Lower leg skin (tissue), 3 donors: Measurements from ENCODE around the gene TP53RK.

Experiments
- CTCF ChIP-seq, 3 donors: fragments of 450-650 bp; IDR thresholded peaks; one replicate each; pipeline ENCODE4 v1.5.1; 2016; ENCODE audit warnings: antibody characterized with exemption in 3 of 3, mild to moderate bottlenecking in 3 of 3, moderate library complexity in 2 of 3
- POLR2A ChIP-seq, 2 donors: fragments of 450-650 bp; IDR thresholded peaks; one replicate each; pipeline ENCODE4 v1.6.1; 2016 to 2017; ENCODE audit warnings: antibody characterized with exemption in 2 of 2, mild to moderate bottlenecking in 1 of 2, moderate library complexity in 1 of 2

- TF ChIP-seq CTCF (IDR thresholded peaks at IDR 0.05) (no peak), POLR2A (IDR thresholded peaks at IDR 0.05) (no peak)
Observed at GRCh38 chr20:46709055-46709458, 19.8 kb upstream of the TP53RK start.
